GM18517 (cell line): ENCODE data around the gene STX18.
"Not testable (repeated sequence)": the region's sequence is repeated elsewhere in the genome, so short reads cannot be mapped to it uniquely, and the experiment has no call there.

Experiments used
- ATAC-seq: cut with Tn5 transposase; IDR thresholded peaks from one replicate; pipeline ENCODE4 v1.9.1; 2021; ENCODE audit warnings: mild to moderate bottlenecking, moderate library complexity; ENCODE audit not compliant: unreplicated experiment

STX18 gene

DNA sequence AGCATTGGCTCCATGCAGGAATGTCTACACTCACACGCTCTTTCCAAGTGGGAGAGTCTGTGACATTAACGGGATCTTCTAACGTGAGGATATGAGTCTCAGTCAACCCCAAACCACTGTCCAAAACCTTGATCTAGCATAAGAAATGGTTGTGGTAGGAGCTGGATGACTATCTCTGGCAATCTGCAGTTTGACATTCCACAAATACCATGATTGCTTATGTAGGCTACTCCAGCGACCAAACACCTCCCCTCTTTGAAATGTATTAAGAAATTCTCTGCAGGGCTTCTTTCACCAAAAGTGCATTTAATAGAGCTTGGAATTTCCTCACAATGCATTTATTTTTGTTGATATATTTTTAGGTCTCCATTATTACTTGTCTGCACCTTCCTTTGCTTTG, 14.1 kb upstream of the STX18 start:
- ATAC-seq: no peak

DNA sequence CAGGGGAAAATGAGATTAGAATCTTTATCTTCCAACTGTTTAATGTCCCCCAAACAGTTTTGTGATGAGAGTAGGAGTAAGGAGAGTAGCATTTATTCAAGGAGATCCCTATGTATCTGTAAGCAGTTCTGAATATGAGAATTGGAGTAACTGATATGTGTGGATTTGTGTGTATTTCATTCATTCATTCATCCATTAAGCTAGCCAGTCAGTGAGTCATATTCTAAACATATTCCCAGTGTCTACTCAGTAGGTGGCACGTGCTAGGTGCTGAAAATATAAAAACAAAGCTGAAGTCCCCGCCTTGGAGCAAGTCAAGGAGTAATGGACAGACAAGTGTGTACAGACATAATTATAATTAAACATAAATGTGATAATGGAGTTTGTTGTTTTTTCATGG, 12.4 kb upstream of the STX18 start:
- ATAC-seq: no peak

DNA sequence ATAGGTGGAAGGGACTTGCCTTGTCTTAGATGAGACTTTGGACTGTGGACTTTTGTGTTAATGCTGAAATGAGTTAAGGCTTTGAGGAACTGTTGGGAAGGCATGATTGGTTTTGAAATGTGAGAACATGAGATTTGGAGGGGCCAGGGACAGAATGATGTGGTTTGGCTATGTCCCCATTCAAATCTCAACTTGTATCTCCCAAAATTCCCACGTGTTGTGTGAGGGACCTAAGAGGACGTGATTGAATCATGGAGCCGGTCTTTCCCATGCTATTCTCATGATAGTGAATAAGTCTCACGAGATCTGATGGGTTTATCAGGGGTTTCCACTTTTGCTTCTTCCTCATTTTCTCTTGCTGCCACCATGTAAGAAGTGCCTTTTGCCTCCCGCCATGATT, 10.2 kb upstream of the STX18 start:
- not testable (repeated sequence) for ATAC-seq

DNA sequence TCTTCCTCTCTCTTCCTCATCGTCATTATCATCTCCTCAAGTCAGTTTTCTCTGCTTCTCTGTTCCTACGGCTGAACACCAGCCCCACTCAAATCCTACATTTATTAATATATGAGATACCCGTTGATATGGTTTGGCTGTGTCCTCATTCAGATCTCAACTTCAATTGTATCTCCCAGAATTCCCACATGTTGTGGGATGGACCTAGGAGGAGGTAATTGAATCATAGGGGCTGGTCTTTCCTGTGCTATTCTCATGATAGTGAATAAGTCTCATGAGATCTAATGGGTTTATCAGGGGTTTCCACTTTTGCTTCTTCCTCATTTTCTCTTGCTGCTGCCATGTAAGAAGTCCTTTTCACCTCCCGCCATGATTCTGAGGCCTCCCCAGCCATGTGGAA, 8.3 kb upstream of the STX18 start:
- ATAC-seq: not testable (repeated sequence)

DNA sequence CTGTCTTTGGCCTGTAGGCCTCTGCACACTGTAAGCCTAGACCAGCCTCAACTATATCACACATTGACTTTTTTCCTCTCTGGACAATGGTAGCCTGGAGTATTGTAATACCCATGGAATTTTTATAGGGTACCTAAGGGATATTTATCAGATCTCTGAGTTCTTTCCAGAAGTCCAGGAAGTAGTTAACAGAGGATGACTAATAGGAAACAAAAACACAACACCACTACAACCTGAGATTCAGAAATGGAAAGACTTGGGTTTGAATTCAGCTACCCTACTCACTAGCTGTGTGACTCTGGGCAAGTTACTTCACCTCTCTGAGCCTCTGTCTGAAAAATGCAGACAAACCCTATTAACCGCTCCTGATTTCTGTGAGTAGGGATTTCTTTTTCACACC, 7.7 kb upstream of the STX18 start:
- no peak for ATAC-seq

DNA sequence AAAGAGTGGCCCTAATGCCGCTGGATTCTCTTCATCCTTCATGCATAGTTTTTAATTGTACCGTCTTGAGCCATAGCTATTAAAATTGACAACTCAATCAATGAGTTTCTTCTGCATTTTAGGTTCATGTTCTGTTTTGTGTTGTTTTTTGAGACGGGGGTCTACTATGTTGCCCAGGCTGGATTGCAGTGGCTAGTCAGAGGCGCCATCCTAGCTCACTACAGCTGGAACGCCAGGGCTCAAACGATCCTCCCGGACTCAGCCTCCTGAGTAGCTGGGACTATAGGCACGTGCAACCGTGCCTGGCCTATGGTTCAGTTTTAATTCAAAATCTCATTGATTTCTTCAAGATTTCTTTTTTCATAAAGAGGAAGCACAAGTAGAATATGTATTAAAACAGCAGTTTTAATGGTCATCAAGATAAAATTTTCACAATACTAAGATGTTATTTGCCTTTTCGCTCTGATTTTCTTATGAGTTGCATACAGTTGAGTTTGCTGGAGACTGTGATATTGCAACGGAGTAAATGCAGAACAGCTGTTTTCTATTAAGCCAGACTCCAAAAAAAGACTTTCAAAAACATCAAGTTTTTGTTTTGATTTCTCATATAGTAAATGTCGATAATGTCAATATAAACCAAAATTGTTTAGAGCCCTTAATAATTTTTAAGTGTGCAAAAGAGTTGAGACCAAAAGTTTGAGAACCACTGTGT, 1.1 kb upstream of the STX18 start:
- ATAC-seq: no peak

DNA sequence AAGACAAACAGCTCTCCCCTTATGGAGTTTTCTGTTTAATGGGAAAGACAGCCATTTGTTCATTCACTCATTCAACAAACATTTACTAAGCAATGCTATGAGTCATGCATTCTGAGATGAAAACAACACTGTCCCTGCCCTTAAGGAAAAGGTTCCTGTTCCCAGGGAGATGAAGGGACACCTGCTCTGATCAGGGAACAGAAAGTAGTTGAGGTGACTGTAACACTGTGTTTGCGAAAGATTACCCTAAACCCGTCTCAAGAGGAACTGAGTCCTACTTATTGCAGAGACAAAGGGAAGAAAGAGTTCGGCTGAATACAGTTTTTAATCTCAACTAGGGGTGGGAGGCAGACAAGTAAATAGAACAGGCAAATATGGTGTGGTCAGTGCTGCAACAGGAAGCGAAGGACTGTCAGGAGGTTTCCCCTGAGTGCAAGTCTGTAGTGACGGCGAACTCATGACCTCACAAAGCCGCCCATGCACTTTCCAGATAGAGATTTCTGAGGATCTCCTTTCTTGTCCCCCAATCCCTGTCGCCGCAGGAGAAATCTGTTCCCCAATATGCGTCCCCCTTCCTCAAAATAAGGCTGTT, 712 bp downstream of the STX18 start:
- ATAC-seq: no peak

DNA sequence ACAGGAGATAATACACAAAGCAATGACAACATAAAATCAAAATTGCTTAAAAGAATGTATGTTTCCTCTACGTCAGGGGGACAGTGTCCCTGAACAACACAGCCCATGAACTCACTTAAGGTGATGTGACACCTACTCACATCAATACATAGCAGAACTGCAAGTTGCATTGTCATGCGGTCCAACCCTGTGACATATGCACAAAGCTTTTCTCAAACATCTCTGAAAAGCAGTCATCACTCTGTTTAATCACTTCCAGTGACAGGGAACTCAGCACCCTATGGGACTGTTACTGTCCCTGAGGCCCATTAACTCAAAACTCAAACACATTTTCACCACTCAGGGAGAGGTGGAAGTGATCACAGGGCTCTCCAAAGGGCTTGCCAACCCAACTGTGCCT, 2.4 kb downstream of the STX18 start:
- ATAC-seq: no peak

DNA sequence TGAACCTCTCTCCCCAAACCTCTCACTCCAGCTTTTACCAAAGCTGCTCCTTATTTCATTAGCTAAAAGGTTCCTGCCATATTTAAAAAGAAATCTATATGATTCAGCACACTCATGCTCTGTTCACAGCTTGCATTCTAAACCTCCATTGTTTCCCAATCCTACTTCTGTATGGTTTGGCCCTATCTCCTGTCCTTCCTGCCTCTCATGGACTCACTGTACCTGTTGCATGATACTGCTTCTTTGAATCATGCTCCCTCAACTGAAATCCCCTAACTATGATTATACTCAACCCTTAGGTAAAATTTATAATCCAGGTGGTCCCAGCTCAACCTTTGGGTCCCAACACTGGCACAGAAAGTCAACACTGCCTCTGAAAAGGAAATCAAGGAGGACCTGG, 6.3 kb downstream of the STX18 start:
- ATAC-seq: no peak

DNA sequence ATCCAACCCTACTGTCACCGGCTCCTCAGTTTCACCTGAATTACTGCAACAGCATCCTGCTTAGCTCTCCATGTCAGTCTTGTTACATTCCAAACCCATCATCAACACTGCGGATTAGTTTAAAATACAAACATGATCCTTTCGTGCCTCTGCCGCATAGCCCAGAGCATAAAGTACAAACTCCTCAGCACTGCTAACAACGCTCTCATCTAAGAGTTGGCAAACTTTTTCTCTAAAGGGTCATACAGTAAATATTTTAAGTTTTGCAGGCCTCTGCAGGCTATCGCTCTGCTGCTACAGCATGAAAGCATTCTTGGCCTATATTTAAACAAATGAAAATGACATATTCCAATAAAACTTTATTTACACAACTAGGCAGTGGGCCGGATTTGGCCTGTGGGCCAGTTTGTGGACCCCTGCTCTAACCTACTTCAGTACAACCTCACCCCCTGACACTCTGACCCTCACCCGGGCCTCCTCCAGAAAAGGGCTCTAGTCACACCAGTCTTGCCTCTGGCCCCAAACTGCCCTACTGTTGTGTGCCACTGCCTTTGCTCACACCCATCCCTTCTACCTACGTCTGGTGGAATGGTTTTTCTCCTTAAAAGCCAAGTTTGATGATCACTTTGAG, 7.2 kb downstream of the STX18 start:
- ATAC-seq: no peak

DNA sequence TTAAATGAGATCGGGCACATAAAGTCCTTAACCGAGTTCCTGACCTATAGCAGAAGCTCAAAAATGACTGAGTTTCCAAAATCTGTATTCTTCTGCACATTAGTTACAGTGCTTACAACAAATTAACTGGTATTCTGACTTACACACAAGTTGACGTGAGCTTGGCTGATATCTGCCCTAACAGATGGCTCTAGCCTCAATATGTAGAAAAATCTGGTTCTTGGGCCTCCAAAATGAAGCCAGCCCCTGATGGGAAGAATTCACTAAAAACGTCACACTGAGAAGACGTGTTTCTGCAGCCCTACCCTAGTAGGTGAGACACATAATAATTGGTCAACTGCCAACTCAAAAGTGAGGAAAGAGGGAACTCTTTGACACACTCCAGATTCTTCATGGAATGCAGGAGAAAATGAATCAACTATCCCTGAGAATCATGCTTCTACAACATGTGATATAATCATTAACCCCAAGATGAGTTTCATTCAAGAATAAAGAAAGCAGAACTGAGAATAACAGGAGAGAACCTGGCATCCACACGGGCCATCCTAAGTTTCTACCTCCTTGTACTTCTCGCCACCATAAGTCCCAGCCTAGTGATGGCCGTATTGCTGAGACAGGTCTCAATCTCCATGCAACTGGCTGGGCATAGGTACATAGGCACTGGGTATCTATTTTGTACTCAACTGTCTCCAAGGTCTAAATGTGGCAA, 8.2 kb downstream of the STX18 start:
- no peak for ATAC-seq

DNA sequence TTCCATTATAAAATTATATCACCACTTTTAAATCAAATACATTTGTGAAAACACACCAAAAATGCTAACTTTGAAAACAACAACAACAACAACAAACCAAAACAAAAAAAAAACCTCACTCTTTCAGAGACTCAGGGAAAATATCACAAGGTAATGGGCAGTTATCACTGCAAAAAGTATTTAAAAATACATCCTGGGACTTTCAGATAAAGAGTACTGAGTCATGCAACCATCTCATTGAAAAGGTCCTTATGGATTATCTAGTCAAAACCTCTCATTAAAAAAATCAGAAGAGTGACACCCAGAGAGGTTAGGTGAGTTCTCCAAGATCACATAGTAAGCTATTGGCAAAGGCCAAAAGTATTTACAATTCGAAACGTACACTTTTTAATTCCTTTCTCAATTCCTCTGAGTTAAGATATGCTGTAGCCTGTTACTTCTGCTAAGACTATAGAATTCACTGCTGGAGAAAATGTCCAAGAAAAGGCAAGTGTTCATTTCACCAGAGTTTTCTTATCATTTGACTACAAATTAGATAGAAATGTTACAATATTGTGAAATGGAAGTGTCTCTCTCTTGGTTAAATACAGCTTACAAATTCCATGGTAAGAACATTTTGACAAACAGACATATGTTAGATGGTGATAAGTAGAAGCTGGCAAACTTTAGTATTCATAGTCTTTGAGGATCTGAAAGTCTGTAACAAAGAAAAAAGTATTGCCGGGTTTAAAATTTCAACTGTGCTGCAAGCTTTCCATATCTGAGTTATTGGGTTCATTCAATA, 9.3 kb downstream of the STX18 start:
- ATAC-seq: no peak

DNA sequence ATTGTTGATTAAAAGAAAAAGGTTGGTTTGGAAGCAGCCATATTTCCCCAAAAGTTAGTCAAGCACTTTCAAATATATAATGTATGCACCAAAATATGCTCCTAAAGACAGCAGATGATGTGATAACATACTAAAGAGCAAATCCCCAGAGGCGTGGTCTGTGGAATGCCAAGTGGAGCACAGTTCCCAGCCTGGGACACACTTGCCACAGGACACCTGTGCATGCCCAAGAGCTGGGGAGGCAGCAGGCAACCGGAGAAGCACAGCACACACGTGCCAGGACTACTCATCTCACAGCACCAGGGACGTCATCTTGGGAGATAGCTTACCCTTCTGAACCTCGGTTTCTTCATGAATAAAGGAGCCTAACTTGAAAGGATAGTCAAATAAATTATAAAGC, 12.5 kb downstream of the STX18 start:
- no peak for ATAC-seq

DNA sequence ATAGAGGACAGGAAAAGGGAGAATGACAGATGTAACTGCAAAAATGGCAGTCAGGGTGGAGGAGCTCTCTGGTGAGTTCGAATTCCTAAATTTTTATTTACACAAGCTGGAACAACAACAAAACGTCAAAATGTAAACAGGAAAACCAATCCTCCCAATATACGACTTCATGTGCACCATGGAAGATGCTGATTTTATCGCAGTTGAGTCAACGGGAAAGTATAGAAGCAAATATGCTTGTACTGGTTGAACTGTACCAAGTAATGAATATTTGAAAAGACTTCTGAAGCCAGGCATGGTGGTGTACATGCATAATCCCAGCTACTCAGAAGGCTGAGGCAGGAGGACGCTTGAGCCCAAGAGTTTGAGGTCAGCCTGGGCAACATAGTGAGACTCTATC, 15.4 kb downstream of the STX18 start:
- no peak for ATAC-seq

DNA sequence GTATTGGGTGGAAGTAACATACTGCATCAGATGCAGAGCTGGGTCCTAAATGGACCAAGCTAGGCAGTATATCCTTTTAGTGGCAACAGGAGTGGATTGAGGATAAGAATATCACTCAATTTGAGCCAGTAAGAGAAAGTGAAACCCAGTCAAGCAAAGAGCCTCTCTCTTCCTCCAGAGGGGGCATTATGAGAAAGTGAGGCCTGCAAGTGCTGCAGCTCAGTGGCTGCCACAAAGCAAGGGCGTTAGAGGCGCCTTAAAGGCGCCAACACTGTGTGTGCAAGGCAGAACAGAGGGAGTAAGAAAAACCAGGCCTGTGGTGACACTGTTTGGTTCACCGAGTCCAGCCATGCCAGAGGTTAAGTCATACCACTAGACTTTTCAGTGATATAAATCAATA, 17.5 kb downstream of the STX18 start:
- ATAC-seq: peak; percentile 98

DNA sequence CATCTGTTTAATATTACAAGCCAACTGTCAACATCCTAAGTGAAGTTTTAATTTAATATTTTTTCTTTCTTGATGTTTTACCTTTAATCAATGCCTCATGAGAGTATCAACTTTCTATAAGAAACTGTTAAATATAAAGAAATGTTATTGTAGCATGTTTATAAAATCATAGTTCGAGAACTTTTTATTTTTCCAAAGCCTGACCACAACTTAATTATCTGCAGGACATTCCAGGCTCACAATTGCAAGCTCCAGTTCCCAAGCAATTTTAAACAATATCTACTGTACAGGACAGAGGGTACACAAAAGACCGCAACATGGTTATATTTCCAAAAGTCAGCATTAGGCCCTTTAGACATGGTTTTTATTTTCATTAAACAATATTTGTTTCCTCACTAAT, 20.1 kb downstream of the STX18 start:
- no peak for ATAC-seq

DNA sequence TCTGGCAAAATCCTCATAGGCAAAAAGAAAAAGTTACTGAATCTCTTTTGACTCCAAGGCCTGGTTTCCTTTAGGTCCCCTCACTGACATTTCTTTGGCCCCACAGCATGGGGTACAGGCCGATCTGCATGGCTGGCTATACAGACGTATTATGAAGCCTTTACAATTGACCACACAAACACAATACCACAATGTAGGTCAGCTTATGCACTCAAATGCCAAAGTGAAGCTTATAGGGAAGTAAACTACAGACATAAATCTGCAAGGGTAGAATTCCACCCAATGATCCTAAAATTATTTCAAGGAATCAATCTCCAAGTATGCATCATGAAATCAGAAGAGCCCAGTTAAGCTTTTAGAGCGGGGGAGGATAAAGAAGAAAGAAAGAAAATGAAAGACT, 20.7 kb downstream of the STX18 start:
- no peak for ATAC-seq

DNA sequence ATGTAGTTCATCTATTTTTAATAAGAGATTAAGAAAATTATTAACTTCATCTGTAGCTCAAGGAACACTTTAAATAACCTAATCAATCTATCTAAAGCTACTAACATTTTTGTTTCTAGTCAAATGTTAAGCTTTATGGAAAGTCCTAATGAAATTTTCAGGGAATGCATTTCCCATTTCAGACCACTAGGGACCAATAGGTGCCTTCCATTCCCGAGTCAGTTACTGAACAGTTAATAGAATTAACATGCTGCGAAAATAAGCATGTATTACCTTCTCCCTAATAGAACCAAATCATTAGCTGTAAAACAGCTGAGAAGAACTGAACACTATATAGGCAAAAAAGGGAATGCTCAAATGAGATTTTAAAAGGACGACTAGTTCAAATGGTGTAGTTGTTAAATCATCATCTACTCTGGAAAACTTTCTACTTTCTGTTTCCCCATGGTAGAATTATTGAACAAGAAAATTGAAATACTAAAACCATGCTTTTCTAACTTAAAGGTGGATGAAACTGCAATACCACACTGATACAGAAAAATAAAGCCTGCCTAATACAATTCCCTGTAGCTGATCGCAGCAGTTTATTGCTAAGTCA, 22.5 kb downstream of the STX18 start:
- ATAC-seq: no peak

DNA sequence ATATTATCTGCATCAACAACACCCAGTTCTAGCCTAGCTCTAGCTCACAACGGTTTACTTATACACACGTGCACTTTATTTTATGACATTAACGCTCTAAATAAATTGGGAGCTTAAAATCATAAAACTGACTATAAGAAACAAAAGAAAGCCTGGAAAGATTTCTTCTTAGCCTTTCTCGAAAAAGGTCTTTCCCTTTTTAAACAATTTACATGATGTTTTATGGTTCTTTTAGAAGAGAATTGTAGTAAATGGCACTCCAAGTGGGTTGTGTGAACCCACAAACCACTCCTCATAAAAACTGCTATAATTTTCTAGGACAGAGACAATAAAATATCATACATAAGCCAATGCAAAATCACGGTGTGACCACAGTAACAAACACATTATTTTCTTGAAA, 23.1 kb downstream of the STX18 start:
- no peak for ATAC-seq

DNA sequence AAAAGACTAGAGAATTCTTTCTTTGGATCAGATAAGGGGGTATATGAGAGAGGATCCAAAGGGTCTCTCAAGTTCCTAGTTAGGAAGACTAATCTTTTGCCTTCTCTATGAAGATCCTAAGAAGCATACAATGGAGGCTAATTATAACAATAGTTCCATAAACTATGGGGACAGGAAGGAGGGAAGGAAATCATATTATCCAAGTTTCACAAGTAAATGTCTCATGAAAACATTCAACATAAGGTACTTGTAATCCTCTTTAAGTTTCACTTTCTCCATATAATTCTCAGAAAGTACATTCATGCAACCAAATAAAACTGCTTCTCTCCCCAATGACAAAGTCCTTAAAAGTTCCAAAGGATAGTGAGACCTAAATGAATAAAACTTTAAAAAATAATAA, 27.1 kb downstream of the STX18 start:
- no peak for ATAC-seq

DNA sequence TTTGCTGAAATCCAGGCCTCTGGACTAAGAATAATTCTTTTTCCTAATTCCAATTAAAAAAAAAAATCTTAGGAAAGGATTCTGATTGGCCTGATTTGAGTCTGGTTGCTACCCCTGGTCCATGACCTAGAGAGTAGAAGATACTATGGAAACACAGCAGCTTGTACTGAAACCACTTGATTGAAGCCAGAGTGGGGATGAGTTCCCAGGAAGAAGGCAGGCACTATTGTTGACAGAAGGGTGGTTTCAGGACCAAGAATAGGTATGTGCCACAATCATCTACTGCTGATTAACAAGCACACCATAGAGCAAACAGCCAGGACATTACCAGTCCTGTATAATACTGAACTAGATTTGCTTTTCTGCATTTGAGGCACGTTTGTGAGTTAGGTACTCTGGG, 29.6 kb downstream of the STX18 start:
- ATAC-seq: no peak
